K562 (cell line): ENCODE results near the gene ZFP64. TPM values are rescaled to one million over a fixed set of nuclear protein-coding genes. Genes with fewer than 3 reads are reported as not detected.

Experiments
- ARHGAP35 ChIP-seq: fragments of 450-650 bp; IDR thresholded peaks from 2 replicates; pipeline ENCODE4 v1.6.1; 2018; ENCODE audit not compliant: partially characterized antibody
- ATF1 ChIP-seq, 2 experiments: fragments of 450-650 bp in 1 of 2; IDR thresholded peaks; 2 replicates each; pipeline ENCODE4 v1.6.1; 2016; ENCODE audit warnings: missing compliant biosample characterization in 1 of 2, missing genetic modification characterization in 1 of 2
- CHD2 ChIP-seq: IDR thresholded peaks from 2 replicates; pipeline ENCODE4 v1.6.1; 2011; ENCODE audit warnings: low read depth, low read length
- IFI16 ChIP-seq: fragments of 250-450 bp; sonication (Bioruptor Pico); IDR thresholded peaks from 2 replicates; pipeline ENCODE4 v2.1.2; 2022; ENCODE audit warnings: mild to moderate bottlenecking, inconsistent platforms
- MCM5 ChIP-seq: fragments of 450-650 bp; IDR thresholded peaks from 2 replicates; pipeline ENCODE4 v1.6.1; 2016; ENCODE audit warnings: low read depth
- RAD51 ChIP-seq: fragments of 450-650 bp; IDR thresholded peaks from 2 replicates; pipeline ENCODE4 v1.7.1; 2016; ENCODE audit warnings: low read depth, mild to moderate bottlenecking, borderline replicate concordance
- RBM25 ChIP-seq: fragments of 200-400 bp; formaldehyde crosslinking; IDR thresholded peaks from 2 replicates; pipeline ENCODE4 v1.6.1; 2018; ENCODE audit warnings: low read length, low read depth, moderate library complexity; ENCODE audit not compliant: severe bottlenecking
- TAF9B ChIP-seq: fragments of 450-650 bp; IDR thresholded peaks from 2 replicates; pipeline ENCODE4 v1.6.1; 2018; ENCODE audit warnings: mild to moderate bottlenecking; ENCODE audit not compliant: partially characterized antibody
- ZNF253 ChIP-seq: fragments of 250-450 bp; sonication (Bioruptor Pico); conservative IDR thresholded peaks from 2 replicates; pipeline ENCODE4 v1.6.1; 2021; ENCODE audit warnings: mild to moderate bottlenecking
- ZNF507 ChIP-seq: conservative IDR thresholded peaks from 2 replicates; pipeline ENCODE4 v1.6.1; 2017; ENCODE audit warnings: missing genetic modification characterization, missing compliant biosample characterization
- ZNF589 ChIP-seq: fragments of 200-800 bp; sonication (Bioruptor generic); IDR thresholded peaks from 2 replicates; pipeline ENCODE4 v1.6.1; 2016; ENCODE audit warnings: low read depth, missing genetic modification characterization, missing compliant biosample characterization
- polyA plus RNA-seq, 8 experiments: library from polyadenylated mRNA; depleted of rRNA in 4 of 8; stranded (reverse) in 5 of 8; unstranded in 3 of 8; fragments of >200 nt; fragmentation: Nextera tagmentation in 2 of 8; fragmentation: Illumina TruSeq in 1 of 8; extraction: Ambion mirVana in 2 of 8; extraction: Trizol in 1 of 8; gene quantifications; 2 replicates each; pipeline versions ENCODE4 v1.2.1 to v1.2.3, GENCODE V29; 2011 to 2014; ENCODE audit warnings: inconsistent platforms in 1 of 8, missing spikeins in 1 of 8
- total RNA-seq, 7 experiments: library from RNA; depleted of rRNA in 6 of 7; stranded (reverse); fragments of >200 nt in 6 of 7; fragmentation: Illumina TruSeq in 2 of 7; extraction: Trizol in 2 of 7; gene quantifications; 2 replicates each; pipeline versions ENCODE4 v1.2.1 to v1.2.3, GENCODE V29; 2011 to 2021; ENCODE audit warnings: low replicate concordance in 1 of 7
- TF ChIP-seq, protein P1 (sequence below): fragments of 250-450 bp; sonication (Bioruptor Pico); IDR thresholded peaks from 2 replicates; pipeline ENCODE4 v1.4.0; 2020
- TF ChIP-seq, protein P2 (sequence below): fragments of 150-350 bp; conservative IDR thresholded peaks from 2 replicates; pipeline ENCODE4 v1.6.1; 2014; ENCODE audit warnings: low read length
- TF ChIP-seq, protein P3 (sequence below): fragments of 250-450 bp; sonication (Bioruptor Pico); IDR thresholded peaks from 2 replicates; pipeline ENCODE4 v1.9.0; 2021; ENCODE audit warnings: mild to moderate bottlenecking, inconsistent platforms

The ZFP64 gene
- total and polyA plus RNA-seq, 9 of the 15 experiments (the other 6 are each of a cell fraction or from before 2014, with no cell fraction given), result 1.4 to 13.4 (median 7.0) TPM

DNA sequence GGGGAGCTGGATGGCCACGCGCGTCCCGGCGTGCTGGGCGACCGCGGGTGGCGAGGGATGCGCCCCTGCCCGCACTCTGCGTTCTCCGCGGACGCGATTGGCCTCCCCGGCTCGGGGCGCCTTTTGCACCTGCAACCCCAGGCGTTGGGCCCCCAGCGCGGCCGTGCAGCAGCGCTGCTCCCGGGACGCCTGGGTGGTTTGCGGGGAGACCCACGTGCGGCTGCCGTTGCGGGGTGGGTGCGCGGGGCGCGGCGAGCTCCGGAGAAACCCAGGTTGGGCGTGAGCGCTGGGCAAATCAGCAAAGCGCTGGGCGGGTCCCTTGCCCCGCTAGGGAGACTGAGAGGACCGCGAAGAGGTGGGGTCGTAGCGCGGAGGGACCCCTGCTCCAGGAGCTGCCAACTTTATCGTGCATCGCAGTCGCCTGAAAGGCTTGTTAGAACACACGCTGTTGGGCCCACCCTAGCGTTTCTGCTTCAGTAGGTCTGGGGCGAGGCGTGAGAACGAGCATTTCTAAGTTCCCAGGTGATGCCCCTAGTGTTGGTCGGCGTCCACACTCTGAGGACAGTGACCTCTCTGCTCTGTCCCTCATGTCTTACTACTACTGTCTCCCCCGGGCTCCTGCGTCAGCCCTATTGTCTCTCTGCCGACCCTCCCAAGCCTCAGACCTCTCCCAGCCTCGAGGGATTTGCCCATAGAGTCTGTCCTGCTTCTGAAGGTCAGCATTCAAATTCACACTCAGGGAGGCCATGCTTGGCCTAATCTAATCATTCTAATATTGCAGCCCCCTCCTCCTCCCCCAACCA lies 538 bp upstream of the ZFP64 start (continued):
- TF ChIP-seq RBM25, result peak; percentile 32
- no peak for TF ChIP-seq ZNF589 (CRISPR knock-in tag)
- TF ChIP-seq MCM5, result no peak
- TF ChIP-seq RAD51, result no peak
- no peak for TF ChIP-seq ZNF507 (tag)
- TF ChIP-seq, protein P1, sequence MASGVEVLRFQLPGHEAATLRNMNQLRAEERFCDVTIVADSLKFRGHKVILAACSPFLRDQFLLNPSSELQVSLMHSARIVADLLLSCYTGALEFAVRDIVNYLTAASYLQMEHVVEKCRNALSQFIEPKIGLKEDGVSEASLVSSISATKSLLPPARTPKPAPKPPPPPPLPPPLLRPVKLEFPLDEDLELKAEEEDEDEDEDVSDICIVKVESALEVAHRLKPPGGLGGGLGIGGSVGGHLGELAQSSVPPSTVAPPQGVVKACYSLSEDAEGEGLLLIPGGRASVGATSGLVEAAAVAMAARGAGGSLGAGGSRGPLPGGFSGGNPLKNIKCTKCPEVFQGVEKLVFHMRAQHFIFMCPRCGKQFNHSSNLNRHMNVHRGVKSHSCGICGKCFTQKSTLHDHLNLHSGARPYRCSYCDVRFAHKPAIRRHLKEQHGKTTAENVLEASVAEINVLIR, result no peak
- TF ChIP-seq ATF1 (CRISPR knock-in tag; IDR thresholded peaks at IDR 0.05), result no peak
- 0 out of 2 replicates have a peak, but pooled peaks have one; percentile 9 for TF ChIP-seq ATF1 (tag; IDR thresholded peaks at IDR 0.05)
- TF ChIP-seq, protein P2, sequence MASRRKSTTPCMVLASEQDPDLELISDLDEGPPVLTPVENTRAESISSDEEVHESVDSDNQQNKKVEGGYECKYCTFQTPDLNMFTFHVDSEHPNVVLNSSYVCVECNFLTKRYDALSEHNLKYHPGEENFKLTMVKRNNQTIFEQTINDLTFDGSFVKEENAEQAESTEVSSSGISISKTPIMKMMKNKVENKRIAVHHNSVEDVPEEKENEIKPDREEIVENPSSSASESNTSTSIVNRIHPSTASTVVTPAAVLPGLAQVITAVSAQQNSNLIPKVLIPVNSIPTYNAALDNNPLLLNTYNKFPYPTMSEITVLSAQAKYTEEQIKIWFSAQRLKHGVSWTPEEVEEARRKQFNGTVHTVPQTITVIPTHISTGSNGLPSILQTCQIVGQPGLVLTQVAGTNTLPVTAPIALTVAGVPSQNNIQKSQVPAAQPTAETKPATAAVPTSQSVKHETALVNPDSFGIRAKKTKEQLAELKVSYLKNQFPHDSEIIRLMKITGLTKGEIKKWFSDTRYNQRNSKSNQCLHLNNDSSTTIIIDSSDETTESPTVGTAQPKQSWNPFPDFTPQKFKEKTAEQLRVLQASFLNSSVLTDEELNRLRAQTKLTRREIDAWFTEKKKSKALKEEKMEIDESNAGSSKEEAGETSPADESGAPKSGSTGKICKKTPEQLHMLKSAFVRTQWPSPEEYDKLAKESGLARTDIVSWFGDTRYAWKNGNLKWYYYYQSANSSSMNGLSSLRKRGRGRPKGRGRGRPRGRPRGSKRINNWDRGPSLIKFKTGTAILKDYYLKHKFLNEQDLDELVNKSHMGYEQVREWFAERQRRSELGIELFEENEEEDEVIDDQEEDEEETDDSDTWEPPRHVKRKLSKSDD, result no peak
- TF ChIP-seq, protein P3, sequence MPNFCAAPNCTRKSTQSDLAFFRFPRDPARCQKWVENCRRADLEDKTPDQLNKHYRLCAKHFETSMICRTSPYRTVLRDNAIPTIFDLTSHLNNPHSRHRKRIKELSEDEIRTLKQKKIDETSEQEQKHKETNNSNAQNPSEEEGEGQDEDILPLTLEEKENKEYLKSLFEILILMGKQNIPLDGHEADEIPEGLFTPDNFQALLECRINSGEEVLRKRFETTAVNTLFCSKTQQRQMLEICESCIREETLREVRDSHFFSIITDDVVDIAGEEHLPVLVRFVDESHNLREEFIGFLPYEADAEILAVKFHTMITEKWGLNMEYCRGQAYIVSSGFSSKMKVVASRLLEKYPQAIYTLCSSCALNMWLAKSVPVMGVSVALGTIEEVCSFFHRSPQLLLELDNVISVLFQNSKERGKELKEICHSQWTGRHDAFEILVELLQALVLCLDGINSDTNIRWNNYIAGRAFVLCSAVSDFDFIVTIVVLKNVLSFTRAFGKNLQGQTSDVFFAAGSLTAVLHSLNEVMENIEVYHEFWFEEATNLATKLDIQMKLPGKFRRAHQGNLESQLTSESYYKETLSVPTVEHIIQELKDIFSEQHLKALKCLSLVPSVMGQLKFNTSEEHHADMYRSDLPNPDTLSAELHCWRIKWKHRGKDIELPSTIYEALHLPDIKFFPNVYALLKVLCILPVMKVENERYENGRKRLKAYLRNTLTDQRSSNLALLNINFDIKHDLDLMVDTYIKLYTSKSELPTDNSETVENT (CRISPR knock-in tag), result no peak
- no peak for TF ChIP-seq IFI16 (CRISPR knock-in tag)
- TF ChIP-seq ARHGAP35, result no peak
- TF ChIP-seq CHD2, result no peak
- TF ChIP-seq TAF9B, result no peak
- no peak for TF ChIP-seq ZNF253 (CRISPR knock-in tag)
